Fibroblast of the conjunctiva (primary cell): ENCODE measurements around the gene MPL.
A peak's percentile ranks its signal among the peaks of the same experiment; 100 is the strongest.
"Not testable (repeated sequence)": the region's sequence is repeated elsewhere in the genome, so short reads cannot be mapped to it uniquely, and the experiment has no call there.

Experiments
- DNase-seq: peaks from one replicate; pipeline ENCODE4 v3.0.0-alpha.2; 2010; ENCODE audit warnings: low read depth

Gene MPL

DNA sequence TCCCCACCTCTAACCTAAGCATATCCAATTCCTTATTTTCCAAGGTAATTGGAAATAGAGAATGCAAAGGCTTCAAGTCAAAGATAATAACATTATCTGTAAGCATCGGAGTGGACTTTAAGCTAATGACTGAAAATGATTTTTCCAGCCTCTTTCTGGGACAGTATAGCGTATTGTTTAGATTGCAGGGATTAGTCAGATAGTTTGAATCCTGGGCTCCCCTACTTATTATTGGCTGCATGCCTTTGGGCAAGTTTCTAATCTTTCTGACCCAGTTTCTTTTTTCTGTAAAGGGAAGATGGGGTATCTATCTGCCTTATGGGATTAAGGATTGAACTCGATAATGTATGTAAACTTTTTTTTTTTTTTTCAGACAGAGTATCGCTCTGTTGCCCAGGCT is 19.6 kb downstream of the MPL start:
- no peak for DNase-seq

DNA sequence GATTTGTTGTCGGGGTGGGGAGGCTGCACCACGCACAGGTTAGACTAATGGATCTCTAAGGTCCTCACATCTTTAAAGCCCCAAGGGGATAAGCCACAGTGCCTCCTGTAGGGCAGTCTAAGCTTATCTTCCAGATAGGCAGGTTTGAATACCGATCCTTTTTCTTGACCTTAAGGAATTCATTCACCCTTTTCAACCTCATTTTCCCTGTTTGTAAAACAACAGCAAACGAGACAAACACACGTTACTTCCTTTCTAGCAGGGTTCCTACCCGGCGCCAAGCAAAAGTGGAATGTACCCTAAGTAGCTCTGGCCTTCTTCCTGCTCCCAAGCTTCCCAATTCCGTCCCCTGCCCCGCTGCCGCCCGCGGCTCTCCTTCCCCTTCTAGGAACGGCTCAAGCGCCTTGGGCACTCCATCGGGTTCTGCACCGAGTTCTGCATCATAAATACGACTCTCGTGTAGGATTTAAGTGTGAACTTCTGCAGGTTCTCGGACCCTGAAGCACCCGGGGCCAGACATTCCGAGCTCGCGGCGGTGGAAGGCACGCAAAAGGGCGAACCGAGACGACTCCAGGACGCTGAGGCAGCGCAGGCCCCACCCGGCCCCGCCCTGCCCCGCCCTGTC is 20.6 kb downstream of the MPL start:
- no peak for DNase-seq

DNA sequence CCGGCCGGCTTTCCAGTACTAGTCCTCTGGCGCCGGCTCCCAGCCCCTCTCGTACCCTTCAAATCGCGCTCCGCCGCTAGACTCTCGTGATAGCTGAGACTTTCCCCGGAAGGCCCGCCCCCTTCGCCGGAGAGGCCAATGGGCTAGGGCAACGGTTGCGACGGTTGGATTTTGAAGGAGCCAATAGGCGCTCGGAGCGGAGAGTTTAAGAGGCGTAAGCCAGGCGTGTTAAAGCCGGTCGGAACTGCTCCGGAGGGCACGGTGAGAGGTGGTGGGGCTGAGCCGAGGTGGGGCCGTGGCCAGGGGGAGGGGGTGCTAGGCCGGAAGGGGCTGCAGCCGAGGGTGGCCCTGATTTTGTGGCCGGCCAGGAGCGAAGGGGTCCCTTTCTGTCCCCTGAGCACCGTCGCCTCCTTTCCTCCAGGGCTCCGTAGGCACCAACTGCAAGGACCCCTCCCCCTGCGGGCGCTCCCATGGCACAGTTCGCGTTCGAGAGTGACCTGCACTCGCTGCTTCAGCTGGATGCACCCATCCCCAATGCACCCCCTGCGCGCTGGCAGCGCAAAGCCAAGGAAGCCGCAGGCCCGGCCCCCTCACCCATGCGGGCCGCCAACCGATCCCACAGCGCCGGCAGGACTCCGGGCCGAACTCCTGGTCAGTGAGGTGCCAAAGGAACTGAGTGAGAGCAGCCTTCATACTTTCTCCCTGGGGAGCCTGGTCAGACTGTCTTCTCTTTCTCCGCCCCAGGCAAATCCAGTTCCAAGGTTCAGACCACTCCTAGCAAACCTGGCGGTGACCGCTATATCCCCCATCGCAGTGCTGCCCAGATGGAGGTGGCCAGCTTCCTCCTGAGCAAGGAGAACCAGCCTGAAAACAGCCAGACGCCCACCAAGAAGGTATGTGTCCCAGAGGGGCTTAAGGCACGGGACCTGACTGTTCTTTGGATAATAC is 21.4 kb downstream of the MPL start, which contains the start of gene CDC20:
Gene CDC20, plus strand, starts transcription at position 236 of the 948 bp plus-strand sequence. Its CDS starts 235 bp downstream, at position 471.
- peak; percentile 90 for DNase-seq

DNA sequence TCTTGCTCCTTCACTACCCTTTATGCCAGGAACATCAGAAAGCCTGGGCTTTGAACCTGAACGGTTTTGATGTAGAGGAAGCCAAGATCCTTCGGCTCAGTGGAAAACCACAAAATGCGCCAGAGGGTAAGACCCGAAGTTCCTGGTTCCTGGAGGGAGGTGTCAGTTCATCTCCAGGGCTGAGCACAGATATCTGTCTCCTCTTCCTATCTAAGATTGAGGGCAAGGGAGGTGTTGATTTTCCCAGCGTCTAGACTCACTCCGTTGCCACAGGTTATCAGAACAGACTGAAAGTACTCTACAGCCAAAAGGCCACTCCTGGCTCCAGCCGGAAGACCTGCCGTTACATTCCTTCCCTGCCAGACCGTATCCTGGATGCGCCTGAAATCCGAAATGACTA is 22.1 kb downstream of the MPL start:
- no peak for DNase-seq

DNA sequence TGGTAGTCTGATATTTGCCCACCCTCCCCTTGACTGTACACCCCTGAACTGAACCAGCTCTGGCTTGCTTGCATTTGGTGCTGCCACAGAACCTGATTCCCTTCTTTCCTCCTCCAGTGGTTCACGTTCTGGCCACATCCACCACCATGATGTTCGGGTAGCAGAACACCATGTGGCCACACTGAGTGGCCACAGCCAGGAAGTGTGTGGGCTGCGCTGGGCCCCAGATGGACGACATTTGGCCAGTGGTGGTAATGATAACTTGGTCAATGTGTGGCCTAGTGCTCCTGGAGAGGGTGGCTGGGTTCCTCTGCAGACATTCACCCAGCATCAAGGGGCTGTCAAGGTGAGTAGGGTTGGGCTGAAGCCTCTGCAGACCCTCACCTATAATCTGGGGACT is 23.0 kb downstream of the MPL start:
- no peak for DNase-seq

DNA sequence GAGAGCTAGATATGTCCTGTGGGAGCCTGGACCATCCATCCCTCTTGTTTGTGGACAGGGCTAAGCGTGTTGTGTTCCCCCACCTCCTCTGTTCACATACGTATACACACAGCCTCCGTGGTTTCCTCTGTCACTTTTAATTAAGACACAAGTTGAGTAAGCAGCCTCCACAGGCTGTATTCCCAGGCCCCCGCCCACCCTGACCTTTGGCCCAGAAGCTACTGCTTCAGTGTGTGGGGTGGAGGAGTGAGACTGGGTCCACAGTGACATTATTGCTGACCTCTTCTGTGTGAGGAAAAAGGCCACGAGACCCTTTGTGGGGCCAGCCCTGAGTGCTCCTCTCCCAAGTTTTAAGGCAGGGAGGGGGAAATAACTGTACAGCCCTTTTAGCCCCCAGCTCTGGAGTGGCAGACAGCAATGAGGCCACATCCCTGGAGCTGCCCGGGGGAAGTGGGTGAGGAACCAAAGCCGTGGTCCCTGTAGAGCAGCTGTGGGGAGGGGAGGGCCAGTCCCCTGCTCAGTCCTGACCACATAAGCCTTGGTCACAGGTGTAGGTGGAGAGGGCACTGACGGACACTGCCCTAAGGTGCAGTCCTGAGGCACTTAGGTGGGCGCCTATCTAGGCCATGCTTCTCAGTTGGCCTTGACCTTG is 25.8 kb downstream of the MPL start:
- no peak for DNase-seq

DNA sequence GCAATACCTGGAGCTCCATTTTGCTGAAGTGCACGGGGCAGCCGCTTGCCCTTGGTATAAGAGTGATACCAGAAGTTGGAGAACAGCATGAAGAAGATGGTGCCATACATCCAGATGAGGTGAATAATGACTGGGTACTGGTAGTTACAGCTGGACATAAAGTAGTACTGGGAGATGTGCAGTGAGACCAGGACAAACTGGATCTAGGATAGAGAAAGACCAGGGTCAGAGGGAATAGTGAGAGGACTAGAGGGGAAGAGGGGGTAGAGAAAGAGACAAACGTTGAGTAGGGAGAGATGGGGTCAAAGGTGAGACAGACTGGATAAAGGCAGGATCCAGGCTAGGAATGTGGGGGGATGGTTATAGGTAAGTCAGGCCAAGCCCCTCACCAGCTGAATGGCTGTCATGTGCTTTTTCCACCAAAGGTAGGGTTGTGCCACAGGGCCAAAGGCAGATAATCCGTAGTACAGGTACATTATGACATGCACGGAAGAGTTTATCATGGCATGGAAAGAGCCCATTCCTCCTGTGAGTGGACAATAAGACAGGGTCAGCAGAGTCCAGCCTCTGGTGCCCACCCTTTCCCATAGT is 26.4 kb downstream of the MPL start:
- no peak for DNase-seq

DNA sequence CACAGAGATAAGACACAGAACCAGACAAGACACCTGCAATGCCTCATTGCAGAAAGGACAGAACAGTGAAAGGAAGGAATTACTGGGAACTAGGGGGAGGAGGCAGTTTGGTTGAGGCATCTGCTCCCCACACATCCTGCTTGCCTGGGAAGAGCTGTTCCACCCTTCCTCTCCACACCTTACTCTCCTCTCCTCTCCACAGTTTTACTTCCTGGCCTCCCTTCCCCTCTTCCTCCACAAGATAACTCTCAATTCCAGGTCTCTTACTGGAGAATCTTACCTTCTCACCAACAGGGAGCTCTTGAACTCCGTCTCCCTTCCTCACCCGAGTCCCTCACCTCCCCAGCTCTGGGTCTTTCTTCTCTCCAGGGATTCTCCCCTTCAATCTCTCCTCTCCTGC is 28.1 kb downstream of the MPL start:
- DNase-seq = no peak

DNA sequence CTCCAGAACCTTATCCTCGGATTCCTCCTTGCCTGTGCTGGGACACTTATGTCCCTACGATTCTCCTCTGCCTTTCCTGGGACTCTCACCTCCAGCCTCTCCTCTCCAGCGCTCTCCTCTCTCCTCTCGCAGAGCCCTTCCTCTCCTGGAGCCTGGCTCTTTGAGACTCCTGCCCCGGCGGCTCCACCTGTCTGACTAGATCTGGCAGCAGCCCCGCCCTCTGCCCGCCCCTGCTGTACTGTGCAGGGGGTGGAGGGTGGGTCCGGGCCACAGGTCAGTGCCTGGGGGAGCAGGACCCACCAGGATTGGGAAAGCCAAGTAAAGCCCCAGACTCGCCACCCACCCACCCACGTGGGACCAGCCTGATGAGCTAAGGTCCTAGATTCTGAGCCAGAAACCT is 28.6 kb downstream of the MPL start:
- DNase-seq = no peak

DNA sequence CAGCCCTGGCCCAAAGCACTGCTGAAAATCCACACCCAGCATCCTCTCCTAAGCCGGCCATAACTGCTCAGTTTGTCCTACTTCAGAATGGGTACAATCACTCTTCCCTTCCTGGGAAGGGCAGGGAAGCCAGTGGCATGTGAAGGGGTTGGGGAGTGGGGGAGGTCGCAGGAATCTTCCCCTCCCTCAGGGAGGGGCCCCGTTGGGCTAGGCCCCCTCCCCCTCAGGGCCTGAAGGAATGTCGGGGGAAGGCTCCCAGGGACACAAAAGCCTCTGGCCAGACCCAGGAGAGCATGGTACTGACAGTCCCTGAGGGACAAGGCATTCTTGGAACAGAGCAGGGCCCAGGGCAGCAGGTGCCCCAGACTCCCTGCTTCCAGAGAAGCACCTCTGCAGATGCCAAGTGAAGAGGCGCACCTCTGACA is 29.0 kb downstream of the MPL start:
- DNase-seq = no peak

DNA sequence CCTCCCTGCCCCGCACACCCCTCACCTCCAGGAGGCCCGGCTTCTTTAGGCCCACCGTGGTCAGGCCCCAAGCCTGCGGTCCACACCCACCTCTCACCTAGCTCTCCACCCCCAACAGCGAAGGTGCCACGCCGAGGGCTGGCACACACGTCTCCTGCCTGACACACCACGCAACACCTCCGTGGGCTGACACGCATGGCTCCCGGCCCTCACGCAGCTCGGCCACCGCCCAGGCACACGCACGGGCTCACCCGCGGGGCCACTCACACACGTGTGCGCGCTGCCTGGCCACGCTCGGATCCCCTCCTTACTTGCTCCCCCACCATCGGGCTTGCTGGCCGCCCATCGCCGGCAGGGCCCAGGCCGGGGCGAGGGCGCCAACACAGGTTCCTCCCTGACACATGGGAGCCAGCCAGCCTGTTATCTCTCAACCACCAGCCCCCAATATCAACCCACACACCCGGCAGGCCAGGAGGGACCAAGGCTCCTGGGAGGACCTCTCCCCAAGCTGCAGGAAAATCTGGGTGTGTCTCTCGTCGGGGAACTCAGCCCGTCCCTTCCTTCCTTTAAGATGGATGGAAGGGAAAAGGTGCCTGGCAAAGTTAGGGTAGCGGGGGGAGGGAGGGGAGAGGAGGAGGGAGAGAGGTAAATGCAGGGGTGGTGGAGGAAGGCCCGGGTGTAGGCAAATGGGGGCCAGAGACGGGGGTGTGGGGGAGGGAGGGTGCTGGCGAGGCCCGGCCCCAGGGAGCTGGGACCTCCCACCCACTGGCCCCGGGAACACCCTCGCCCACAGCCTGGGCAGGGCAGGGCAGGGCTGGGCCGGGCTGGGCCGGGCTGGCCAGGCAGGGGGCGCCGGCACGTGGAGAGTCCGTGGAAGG is 29.6 kb downstream of the MPL start:
- no peak for DNase-seq

DNA sequence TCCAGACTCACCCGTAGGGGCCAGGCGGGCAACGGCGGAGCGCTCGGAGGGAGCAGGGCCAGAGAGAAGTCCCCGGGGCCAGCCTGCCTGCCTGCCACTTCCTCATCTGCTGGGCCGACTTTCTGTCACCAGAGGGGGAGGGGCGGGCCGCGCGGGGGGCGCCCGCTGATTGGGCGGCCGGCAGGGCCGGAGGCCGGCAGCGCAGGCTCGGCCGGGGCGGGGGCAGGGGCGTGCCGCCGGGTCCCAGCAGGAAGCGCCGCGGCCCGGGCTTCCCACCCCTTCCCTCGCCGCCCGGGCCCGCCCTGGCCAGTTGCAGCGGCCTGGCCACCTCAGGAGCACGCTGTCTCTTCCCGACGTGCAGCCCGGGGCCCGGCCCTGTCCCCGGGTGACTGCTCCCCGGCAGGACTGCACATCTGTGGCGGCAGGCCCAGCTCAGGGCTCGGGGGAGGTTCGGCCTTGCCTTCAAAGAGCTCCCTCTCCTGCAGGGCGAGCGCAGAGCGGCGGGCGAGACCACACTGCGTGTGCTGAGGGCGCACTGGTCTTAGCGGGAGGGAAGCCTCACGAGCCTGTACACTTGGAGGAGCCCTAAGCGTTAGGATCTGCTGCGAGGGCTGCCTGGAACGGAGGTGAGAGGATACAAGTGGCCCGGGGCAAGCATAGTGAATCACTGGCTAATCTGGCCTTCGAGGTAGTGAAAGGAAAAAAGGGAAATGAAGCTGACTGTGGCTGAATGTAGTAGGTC is 30.5 kb downstream of the MPL start, which contains the start of gene ELOVL1:
Gene ELOVL1, minus strand, starts transcription at position 108 of the 742 bp plus-strand sequence. CDS start 2,402 bp downstream, outside the sequence.
- DNase-seq = peak; percentile 64

DNA sequence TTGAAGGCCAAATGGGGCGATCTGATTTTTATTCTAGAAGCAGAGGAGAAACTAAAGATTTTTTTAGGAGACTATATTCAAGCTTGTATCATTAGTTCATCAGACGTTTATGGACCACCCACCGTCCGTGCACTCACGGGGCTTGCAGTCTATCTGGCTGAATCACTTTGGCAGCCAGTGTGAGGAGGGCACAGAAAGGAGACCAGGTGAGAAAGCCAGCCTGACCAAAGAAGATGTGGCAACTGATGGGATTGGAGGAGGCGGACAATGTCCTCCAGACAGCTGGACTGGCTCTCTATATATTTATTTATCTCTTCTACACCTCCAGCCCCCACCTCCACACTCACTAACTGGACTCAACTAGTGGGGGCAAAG is 31.0 kb downstream of the MPL start:
- no peak for DNase-seq

DNA sequence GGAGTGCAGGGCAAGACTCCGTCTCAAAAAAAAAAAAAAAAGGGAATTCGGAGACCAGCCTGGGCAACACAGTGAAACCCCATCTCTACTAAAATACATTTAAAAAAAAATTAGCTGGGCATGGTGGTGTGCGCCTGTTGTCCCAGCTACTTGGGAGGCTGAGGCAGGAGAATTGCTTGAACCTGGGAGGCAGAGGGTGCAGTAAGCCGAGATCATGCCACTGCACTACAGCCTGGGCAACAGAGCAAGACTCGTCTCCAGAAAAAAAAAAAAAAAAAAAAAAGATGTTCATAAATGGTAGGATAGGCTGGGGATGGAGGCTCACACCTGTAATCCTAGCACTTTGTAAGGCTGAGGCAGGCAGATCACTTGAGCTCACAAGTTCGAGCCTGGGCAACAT is 32.2 kb downstream of the MPL start:
- DNase-seq = not testable (repeated sequence)

DNA sequence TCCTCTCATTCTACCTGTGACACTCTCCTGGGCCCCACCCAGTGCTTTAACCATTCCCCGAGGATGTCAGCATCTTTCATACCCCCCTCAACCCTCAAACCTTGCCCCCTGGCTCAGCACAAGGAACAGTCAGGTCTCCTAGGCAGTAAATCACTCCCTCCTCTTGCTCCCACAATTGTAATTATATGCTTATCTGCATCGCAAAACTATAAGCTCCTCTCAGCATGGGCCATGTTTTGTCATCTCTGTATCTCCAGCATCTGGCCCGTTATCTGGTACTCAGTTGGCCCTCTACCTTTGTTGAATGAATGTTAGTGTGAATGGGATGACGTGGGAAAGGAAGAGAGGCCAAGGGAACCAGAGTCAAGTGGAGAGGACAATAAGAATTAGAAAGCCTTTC is 32.9 kb downstream of the MPL start:
- DNase-seq = no peak

DNA sequence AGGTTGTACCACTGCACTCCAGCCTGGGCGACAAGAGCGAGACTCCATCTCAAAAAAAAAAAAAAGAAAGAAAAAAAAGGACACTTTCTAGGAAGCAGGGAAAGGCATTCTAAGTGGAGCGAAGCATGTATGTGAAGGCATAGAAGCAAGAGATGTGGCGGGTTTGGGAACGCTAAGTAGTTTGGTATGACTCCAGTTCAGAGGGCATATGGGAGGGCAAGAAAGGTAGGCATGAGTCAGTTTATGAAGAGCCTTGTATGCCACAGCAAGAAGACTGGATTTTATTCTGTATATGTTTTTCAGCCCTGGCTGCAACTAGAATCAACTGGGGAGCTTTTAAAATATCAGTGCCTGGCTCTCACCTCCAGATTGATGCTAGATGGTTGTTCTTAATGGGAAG is 34.6 kb downstream of the MPL start:
- no peak for DNase-seq

DNA sequence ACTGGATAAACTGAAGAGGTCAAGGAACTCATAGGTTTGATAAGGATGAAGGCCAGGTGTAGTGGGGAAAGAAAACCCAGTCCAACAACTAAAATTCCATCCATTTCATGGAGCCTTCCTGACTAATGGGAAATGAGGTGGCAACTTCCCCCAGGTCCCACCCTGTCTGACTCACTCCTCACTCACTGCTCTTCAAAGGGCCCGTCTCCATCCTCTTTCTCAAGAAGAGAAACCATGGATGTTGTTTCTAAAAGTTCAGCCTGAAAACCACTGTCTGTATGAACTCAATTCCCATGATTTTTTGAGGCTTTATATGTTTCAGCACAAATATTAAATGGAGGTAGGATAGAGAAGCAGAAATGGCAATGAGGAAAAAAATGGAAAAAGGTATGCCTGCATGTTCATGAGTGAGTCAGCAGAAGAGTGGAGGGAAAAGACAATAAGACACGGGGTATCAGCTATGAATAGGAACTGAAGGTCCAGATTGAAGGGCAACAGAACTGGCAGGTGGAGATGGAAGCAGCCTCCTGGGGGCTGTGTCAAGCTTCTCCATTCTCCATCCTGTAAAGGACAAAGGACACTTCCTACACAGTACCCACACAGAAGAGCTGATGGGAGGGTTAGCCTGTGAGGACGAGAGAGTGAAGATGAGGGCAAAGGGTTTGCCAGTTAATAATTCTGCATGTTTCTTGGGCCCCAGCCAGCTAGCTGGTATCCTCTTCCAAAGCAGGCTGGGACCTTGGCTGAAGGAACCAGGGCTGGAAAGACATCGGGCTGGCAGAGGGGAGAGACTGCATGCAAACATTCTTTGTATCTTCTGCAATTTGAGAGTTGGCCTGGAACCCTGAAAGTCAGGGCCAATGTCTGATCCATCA is 35.7 kb downstream of the MPL start:
- no peak for DNase-seq

DNA sequence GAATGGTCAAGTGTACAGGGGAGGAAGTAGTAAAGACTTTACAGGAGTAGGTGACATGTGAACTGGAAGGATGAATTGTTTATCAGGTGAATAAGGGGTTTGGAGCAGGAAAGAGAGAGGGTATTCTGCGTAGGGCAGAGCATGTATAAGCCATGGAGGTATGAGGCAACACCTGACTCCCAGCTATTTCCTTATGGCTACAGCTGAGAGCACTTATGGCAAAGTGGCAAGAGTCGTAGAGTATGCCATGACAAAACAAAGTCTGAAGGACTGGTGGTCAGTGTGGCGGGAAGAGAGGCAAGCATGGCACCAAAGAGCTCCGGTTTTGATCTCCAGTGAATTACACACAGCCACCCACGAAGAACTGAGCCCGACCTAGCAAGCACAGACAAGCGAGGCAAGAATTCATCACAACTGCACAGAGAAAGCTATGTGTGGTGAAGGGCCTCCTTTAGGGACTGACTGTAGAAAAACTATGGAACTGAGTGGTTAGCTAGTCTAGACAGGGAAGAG is 39.2 kb downstream of the MPL start:
- DNase-seq = no peak

DNA sequence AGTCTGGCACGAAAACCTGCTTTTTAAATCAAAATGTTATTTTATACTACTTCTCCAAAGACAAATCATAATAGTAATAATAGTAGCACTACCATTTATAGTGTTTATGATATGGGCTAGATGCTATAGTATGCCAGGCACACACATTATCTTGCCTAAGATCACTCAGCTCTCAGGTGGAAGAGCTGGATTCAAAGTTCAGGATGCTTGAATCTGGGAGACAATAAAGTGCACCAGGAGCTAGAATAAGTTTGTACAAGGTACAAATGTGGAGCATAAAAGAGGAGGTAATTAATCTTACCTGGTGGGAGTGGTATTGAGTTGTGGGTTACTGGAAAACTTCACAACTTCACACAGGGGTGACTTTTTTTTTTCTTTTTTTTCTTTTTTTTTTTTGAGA is 40.2 kb downstream of the MPL start:
- no peak for DNase-seq
